DMS53 treated with DMSO at 0.1 percent for 48 hours (cell line): ENCODE data around the gene GOLGA8R.
"Not testable (repeated sequence)": the region's sequence is repeated elsewhere in the genome, so short reads cannot be mapped to it uniquely, and the experiment has no call there.

Experiments
- DNase-seq: peaks from one replicate; lab custom pipeline; 2025; ENCODE audit not compliant: unreplicated experiment; lab: John Stamatoyannopoulos, UW

The GOLGA8R gene, protein sequence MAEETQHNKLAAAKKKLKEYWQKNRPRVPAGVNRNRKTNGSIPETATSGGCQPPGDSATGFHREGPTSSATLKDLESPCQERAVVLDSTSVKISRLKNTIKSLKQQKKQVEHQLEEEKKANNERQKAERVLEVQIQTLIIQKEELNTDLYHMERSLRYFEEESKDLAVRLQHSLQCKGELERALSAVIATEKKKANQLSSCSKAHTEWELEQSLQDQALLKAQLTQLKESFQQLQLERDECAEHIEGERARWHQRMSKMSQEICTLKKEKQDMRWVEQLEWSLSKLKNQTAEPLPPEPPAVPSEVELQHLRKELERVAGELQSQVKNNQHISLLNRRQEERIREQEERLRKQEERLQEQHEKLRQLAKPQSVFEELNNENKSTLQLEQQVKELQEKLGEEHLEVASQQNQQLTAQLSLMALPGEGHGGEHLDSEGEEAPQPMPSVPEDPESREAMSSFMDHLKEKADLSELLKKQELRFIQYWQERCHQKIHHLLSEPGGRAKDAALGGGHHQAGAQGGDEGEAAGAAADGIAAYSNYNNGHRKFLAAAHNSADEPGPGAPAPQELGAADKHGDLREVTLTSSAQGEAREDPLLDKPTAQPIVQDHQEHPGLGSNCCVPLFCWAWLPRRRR

DNA sequence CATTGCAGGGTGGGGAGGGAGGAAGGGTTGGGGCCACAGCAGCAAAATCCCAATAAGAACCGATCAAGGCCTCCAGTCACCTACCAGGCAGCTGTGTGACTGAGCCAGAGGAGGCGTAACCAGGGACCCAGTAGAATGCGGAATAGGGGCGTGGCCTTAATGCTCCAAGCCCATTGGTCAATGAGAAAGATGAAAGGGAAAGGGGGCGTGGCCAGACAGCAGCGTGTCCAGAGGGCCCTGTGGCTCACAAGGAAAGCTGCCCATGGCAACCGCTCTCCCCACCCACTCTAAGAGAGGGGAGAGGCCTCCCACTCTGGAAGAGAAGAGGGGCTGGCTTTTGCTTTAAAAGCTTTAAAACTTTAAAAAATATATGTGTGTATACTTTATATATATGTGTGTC lies at the start of gene GOLGA8R:
GOLGA8R (minus strand) TSS at position 101 of the 400 bp plus-strand sequence; CDS start at position 3, 98 bp downstream.
- DNase-seq, result not testable (repeated sequence)

DNA sequence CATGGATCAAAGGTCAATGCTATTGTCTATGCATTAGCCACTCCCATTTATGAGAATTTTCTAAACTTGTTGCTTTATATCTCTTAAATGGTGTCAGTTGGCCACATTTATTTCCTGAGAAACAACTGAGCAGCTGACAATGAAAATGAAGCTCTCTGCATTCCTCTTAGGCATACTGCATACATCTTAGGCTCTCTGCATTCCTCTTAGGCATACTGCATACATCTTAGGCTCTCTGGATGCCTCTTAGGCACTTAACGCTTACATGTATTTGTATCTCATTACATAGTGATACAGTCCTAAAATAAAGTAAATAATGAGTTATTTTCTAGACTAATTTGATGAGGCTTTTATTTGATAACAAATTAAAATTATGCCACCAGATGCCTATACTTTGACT lies 49.8 kb upstream of the GOLGA8R start:
- not testable (repeated sequence) for DNase-seq

DNA sequence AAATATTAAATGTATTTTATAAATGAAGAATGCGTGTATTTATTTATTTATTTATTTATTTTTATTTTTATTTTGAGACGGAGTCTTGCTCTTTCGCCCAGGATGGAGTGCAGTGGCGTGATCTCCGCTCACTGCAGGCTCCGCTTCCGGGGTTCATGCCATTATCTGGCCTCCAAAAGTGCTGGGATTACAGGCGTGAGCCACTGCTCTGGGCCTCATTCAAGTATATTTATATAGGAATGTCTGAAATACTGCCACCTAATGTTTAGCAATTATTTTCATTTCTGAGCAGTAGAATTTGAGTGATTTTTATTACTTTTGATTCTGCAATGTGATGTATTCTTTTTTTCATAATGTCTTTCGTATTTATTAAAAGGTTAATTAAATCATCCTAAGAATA lies 48.1 kb upstream of the GOLGA8R start:
- DNase-seq, result not testable (repeated sequence)

DNA sequence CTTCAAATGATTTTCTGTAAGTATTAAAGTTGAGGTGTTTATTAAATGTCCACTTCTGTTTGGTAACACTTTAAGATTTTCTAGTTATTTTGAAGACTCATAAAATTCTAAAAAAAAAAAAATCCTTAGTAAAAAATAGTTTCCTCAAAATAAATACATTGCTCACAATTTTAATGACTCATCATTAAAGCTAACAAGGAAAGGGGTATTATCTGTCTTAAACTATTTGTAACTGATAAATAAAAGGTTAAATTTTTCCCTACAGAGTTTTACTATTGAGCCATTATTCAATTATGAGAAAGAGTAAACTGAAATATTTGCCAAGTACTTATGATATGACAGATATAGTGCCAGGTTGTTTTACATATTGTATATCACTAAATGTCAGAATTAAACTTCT lies 38.6 kb upstream of the GOLGA8R start:
- not testable (repeated sequence) for DNase-seq

DNA sequence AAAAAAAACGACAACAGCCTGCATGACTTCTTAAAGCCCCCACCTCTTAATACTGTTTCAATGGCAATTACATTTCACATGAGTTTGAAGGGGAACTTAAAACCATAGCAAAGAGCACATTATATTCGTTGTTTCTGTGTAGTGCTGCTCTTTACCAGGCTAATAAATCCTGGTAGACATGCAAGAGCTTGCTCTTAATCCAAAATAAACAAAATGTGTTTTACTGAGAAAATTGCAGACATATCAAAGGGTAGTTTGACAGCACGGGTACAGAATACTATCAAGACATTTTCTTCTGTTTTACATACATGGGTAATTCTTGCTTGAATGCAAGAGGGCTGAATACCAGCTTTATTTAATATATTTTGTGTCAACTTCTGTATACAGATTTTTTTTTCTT lies 24.3 kb upstream of the GOLGA8R start:
- not testable (repeated sequence) for DNase-seq

DNA sequence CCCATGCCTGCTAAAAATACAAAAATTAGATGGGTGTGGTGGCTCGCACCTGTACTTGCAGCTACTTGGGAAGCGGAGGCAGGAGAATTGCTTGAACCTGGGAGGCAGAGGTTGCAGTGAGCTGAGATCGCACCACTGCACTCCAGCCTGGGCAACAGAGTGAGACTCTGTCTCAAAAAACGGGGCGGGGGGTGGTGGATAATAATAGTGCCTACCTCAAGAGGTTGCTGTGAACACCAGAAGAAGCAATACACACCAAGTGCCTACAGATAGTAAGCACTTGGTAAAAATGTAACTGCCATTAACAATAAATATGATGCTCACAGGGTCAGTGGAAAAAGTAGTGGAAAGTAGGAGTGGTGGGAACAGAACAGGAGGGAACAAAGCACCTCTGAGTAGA lies 21.8 kb upstream of the GOLGA8R start:
- not testable (repeated sequence) for DNase-seq

DNA sequence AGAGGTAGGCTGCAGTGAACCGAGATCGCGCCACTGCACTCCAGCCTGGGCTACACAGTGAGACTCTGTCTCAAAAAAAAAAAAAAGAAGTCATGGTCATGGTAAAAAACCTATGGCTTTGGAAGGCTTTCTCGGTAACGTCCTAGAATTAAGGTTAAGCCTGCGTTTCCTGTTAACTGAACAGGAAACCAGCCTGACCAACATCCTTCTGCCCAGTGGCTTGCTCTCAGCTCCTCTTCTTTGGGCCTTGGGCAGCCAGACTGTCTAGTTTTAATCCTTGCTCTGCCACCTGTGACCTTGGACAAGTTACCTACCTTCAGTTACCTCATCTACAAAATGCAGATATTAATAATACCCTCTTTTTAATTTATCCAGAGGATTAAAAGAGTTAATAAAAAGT lies 6.7 kb upstream of the GOLGA8R start:
- DNase-seq, result not testable (repeated sequence)

DNA sequence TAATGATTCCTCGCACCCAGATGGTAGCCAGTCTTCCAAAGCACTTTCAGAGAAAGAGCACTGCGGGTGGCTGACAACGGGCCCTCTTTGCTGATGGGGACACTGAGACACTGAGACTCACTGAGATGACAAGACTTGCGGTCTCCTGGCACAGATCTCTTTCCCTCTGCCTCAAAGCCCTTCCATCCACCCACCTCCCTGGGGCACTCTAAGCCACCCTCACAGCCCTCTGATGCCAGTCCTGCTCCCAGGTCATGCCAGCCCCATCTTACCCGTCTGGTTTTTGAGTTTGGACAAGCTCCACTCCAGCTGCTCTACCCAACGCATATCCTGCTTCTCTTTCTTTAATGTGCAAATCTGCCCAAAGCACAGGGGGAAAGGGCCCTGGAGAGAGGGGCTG lies 6.4 kb downstream of the GOLGA8R start:
- not testable (repeated sequence) for DNase-seq

DNA sequence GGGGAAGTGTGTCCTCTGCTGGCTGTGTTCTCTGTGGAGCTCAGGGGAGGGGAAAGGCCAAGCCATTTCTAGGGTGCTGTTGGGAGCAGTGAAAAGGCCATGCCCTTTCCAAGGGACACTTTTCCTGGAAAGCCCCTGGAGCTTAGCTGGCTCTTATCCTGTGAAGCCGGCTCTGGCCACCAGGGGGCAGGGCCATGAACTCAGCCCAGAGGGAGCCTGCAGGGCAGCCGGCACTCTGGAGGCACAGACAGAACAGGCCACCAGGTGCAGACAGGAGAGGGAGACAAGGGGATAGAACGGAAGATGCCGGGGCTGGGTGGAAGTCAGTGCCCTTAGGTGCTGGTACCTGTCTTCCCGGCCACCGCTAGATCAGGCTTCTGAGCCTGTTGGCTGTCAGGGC lies 15.1 kb downstream of the GOLGA8R start:
- not testable (repeated sequence) for DNase-seq

DNA sequence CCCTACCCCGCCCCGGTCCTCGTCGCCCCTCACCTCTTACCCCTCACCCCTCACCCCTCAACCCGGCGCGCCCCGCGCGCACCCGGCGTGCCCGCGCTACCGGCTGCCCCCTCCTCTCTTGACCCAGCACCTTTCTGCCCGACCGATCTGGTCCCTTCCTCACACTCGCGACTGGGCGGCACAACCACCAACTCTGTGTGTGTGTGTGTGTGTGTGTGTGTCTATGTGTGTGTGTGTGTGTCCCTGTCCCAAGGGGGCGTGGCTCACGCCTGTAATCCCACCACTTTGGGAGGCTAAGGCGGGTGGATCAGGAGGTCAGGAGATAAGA lies 20.4 kb downstream of the GOLGA8R start:
- DNase-seq, result not testable (repeated sequence)

DNA sequence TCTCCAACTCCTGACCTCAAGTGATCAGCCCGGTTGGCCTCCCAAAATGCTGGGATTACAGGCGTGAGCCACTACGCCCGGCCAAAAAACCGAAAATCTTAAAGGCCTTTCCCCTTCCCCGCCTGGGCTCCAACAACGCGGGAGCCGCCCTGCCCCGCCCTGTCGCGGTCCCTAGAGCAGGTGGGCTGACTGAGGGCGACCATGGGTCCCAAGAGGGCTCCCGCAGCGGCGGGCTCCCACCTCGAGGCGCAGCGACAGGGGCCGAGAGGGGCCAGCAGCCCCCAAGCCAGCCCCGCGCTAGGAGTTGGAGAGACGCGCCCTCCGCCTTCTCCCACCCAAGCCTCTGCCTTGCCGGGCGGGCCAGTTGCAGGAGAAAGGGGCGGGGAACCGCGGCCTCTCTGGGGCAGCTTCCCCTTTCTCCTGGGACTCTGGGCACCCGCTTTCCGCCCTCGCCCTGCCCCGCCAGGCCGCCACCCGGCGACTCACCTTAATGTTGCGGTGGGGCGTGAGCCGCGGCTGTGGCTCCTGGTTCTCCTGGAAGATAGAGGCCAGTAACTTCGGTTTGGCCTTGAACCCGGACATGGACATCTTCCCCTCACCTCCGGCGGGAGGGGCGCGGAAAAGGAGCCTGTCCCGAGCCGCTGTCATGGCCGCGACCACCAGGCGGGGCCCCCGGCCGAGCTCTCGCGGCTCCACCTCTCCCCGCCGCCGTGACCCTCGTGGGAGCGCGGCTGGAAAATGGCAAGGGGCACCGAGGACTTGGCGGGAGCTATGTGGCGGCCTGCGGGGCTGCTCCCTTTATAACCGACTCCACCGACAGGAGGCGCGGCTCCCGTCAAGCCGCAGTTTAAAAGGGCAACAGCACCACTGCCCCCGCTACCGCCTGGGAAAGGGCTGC lies 21.0 kb downstream of the GOLGA8R start, which contains the start of gene CHRFAM7A:
CHRFAM7A (minus strand) TSS at position 775 of the 898 bp plus-strand sequence. CDS start 10,189 bp downstream, outside the sequence.
- DNase-seq, result not testable (repeated sequence)

DNA sequence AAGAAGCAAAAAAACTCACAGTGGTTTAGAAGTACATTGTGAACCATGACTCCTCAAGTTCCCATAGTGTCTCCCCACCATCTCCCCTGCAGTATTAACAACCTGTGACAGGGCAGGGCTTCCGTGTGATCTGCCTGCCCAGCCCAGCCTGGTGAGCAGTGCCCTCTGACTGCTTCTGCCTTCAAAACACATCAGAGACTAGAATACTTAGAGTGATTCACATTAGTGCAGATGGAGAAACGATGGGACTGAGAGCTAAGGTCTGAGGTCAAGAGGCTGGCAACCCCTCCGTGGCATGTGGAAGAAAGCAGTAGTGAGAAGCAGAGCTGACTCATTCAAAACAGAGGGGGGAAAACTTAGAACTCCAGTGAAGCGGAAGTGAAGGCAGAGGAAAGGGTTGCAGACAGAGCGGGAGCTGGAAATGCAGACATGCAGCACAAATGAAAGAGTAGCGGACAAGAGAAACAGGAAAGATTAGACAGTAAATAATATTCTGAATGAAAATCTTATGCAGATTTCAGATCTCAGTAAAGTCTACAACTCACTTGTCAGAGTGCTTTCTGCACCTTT lies 27.7 kb downstream of the GOLGA8R start:
- not testable (repeated sequence) for DNase-seq

DNA sequence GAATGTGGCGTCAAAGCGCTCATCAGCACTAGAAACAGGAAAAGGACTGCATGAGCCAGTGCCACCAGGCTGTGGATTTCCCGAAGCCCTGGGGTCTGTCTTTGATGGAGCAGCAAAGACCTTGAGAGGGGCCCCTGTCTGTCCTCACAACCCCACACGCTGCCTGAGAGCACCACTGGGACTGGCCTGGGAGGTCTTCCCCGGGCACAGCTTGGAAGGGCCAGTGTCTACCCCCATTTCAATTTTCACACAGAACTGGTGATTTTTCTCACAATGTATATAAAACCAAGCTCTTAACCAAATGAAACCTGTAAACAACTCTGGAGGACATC lies 37.0 kb downstream of the GOLGA8R start:
- not testable (repeated sequence) for DNase-seq

DNA sequence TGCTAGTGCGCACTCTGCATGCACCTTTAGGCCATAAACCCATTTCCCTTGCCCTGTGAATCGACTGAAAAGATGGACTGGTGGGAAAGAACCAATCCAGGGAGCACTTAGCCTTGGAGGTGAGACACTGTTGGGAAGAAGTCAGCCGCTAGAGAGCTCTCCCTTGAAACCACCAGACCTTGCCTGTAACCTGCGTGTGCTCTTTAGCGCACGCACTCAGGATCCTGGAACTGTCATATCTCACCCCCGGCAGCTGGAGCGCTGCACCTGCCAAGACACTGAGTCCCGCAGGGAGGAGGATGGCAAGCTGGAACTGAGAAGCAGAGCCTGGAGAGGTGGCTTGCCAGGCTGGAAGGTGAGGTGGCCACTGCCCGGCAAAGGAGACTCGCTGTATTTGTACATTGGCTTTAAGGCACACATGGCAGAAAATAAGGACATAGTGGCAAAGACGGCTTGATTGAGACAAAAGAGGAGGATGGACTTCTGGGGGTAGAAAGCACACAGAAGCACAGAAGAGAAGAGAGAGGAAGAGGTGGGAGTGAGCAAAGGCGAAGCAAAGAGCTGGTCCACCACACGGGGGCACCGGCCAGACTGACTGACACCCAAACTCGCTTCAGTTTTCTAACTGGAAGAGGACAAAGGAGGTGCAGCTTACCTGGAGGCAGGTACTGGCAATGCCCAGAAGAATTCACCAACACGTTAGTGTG lies 37.5 kb downstream of the GOLGA8R start:
- not testable (repeated sequence) for DNase-seq

DNA sequence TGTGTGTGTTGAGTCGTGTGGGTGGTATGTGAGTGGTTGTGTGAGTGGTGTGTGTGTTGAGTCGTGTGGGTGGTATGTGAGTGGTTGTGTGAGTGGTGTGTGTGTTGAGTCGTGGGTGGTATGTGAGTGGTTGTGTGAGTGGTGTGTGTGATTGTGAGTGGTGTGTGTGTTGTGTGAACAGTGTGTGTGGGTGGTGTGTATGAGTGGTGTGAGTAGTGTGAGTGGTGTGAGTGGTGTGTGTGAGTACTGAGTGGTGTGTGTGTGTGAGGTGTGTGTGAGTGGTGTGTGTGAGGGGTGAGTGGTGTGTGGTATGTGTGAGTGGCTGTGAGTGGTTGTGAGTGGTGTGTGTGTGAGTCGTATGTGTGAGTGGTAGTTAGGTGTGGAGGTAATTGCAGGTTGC lies 38.2 kb downstream of the GOLGA8R start:
- DNase-seq, result not testable (repeated sequence)

DNA sequence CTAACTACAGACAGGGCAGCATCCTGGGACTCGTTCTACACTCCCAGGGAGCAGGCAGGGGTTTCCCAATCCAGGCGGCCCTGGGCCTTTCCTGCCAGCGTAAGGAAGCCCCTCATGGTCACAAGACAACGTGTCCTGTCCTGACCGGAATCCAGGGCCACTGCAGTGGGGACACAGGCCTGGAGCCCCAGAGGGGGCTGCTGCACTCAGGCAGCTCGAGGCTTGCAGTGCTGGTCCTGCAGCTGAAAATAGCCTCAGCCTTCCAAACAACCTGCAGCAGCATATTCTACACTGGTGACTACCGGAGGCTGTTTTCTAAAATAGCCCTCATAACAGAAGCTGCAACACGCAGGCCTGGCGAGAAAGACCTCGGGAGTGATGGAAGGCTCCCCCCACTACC lies 39.2 kb downstream of the GOLGA8R start:
- DNase-seq, result not testable (repeated sequence)

DNA sequence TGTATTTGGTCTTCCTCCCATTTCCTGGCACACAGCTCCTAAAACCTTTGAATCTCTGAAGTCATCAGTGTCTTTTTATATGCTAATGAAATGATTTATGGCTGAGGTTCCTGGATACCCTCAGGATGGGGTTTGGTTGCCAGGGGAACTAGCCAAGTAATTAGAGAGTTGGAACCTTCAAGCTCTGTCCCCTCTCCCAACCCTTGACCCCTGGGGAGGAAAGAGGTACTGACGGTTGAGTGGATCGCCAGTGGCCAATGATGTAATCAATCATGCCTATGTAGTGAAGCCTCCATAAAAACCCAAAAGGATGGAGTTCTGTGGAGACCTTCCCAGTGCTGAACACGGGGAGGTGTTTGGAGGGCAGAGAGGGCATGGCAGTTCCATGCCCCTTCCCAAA lies 45.8 kb downstream of the GOLGA8R start:
- DNase-seq, result not testable (repeated sequence)

DNA sequence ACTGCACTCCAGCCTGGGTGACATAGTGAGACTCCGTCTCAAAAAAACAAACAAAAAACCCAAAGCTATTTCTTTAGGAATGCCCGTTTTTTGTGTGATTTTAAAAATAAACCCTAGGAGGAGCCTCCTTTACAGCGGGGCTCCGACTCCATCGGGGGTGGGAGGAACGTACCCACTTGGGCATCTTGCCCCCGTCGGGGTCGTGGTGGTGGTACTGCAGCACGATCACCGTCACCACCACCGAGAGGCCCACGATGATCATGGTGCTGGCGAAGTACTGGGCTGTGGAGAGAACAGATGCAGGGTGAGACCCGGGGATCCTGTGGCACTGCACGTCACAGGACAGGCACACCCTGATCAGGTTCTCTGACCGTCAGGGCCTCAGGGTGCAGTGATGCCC lies 46.8 kb downstream of the GOLGA8R start:
- DNase-seq, result not testable (repeated sequence)

DNA sequence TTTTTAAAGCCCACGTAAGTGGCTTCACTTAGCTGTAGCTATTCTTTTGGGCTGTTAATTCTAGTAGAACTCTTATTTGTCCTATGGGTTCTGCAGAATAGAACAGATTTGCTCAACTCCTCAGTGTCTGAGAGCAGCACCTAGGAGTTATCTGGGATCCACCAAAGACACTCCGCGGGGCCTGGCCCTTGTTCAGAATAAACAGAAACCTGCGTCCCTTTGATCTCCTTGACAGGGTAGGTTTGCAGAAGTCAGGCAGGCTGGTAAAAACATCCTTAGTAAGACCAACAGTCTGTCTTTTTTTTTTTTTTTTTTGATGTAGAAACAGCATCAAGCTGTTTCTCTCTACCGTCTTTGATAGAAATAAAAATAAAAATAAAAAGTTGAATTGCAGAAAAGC lies 52.7 kb downstream of the GOLGA8R start:
- not testable (repeated sequence) for DNase-seq

DNA sequence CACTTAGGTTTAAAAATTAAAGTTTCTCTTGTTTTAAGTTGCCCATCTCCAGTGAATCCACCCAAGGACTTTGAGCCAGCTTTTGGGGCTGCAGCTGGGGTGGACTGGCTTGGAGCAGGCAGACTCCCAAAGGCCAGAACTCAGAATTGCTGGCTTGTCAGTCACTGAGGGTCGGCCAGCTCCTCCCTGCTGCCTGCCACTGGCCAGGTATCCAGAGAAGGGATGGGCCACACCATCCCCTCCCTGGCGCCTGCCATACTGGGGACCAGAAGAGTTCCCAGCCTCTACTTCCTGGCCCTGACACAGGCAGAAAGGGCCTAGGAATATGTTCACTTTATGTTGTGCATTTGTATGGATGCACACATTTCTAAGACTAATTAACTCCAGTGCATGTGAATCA lies 53.1 kb downstream of the GOLGA8R start:
- not testable (repeated sequence) for DNase-seq
